NCI-H2107 treated with DMSO at 0.1 percent for 48 hours (cell line): ENCODE results near the gene AMBN.
A peak's percentile ranks its signal among the peaks of the same experiment; 100 is the strongest.
"Not testable (repeated sequence)": the region's sequence is repeated elsewhere in the genome, so short reads cannot be mapped to it uniquely, and the experiment has no call there.

Experiments used
- DNase-seq: peaks from one replicate; lab custom pipeline; 2025; ENCODE audit not compliant: unreplicated experiment; lab: John Stamatoyannopoulos, UW

The AMBN gene

DNA sequence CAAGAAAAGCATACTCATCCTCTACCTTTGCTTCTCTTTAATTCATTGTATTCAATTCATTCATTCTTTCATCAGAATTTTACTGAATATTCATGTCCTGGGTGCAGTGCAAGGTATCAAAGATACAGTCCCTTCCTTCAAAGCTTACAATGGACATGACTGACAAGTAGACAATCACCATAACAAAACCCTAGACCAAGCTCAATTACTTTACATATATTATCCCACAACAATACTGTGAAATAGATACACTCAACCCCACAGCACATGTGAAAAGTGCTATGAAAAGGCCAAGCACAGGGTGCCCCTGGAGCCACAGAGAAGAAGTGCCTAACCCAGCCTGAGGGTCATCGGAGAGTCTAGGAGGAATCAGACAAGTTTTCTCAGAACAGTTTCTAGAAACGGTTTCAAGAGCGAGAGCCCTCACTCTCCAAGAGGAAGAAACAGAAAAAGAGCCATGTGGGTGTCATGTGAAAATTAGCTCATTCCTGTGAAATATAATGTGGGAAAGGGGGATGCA is 15.3 kb downstream of the AMBN start:
- no peak for DNase-seq

GRCh38 chr4:70608324-70608723 is 16.3 kb downstream of the AMBN start:
- no peak for DNase-seq

DNA sequence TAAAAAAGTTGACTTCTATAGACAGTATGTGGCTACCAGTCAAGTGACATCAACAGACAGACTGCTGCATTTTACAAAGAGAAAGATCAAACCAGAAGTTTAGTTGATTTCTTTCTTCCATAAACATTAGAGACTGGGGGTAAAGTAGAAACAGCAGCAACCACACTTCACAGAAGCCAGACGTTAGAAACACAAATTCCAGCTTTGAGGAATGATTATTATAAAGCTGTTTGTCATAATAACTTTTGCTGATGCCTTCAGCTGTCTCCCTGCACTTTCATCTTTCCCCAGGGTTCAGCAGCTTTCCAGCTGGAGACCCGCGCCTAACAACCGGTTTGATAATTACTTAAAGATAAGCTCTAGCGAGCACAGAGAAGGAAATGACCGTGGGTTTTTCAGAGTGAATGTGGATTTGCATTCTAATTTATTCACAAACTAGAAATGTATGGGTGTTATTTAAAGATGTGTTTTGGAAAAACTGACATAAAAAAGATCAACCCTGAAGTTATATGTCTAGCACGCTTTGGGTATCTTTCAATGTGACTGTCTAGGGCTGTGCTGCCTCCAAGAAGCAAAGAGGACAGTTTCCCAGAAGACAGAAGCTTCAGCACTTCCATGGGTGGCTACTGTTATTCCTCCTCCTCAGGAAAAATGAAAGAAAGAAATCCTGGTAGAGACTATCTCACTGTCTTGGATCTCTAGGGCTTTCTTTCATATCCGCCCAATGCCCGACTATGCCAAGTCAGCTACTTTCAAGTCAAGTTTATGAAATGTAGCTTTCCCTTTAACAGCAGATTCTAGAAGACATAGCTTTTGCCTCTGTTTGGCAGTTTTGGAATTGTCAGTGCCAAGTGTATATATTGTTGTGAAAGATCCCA is 21.5 kb downstream of the AMBN start:
- DNase-seq, result no peak

DNA sequence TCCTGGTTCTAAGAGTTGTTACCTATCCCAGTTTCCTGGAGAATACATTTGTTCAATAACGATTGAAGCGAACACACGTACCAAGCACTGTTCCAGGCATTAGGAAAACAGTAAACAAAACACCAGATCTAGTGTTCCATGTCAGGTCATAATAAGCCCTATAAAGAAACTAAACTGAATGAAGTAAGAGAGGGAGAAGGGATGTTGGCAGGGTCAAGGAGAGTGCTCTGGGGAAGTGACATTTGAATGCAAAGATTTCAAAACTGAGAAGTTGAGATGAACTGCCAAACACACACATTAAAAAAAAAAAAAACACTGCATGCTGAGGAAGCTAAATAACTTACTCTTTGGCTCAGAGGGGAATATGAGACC is 22.1 kb downstream of the AMBN start:
- DNase-seq, result no peak

- DNase-seq, result no peak
Observed at GRCh38 chr4:70619288-70619687, 27.2 kb downstream of the AMBN start.

- no peak for DNase-seq
Observed at GRCh38 chr4:70619778-70620177, 27.7 kb downstream of the AMBN start.

DNA sequence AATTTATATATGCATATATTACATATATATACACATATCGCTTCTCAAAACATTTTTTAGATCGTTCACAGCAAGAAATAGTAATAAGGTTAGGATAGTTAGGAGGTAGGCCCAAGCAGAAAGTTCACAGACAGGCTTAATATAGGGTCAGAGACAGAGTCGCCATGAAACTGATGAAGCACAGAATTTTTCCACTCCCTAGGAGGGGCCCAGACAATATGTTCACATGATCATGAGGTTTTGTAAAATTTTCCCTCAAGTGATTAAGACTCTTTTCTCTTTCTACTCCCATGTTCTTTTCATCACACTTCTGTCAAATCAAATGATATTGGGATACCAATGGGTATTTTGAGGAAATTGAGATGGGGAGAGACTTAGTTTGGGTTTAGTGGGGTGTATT is 31.3 kb downstream of the AMBN start:
- no peak for DNase-seq

DNA sequence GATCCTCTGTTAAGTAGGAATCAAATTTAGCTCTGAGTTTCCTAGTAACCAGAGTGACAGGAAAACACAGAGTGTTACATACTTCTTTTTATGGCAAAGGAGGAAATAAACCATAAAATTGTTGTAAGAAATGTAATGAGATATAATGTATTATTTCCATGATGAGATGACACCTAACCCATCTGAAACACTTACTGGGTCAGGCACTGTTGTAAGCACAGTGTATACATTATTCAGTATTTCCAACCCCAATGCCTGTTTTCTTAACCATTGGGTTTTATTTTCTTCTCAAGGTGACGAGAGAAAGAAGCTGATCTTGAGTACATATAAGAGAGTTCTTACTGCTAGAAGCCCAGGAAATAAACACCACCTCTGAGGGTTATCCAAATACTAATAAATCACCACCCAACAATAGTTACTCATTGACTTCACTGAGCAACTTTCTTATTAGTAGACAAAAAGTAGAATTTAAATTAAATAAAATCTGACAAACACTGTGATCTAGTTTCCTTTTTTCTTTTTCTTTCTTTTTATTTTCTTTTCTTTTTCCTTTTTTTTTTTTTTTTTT is 32.3 kb downstream of the AMBN start:
- DNase-seq, result no peak

GRCh38 chr4:70627620-70628019 is 35.6 kb downstream of the AMBN start:
- no peak for DNase-seq

- DNase-seq, result no peak
Observed at GRCh38 chr4:70628444-70628843, 36.4 kb downstream of the AMBN start, which contains the start of gene ENAM. Gene ENAM, plus strand, starts transcription at chr4:70628744. Its CDS starts 757 bp downstream, at chr4:70629501.

- no peak for DNase-seq
Observed at GRCh38 chr4:70629469-70630090, 37.5 kb downstream of the AMBN start.

DNA sequence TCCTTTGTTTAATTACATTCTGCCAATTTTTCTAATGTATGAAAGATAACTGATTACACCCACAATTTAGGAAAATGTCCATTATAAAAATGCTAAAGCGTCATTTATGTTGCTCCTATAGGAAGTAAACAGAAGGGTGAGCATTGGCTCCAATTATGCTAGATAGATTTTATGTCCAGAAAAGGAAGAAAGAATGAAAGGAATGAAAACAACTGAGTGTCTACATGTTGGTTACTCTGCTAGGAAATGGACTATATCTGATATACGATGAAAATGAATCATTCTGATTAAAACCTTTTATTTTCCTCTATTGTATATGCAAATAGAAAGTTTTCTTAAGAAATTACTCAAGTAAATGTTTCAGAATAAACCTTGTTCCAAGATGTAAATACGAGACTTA is 38.1 kb downstream of the AMBN start:
- DNase-seq, result no peak

DNA sequence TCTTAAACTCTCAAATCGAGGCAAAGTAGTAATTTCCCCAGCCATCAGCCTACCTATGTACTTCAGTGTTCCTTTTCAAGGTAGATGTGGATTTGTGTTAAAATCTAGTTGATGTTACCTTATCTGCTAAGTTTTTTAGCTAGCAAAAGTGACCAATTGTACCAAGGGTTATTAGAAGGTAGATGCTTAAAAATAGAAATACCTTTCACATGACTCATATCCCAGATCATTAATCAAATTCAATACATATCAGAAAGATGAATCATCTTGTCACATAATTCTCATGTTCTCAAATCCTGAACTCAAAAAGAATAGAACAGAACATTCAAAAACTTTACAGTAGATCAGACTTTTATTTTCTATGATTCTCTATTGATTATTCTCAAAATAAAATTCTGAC is 40.0 kb downstream of the AMBN start:
- no peak for DNase-seq

GRCh38 chr4:70634482-70634881 is 42.4 kb downstream of the AMBN start:
- DNase-seq, result no peak

DNA sequence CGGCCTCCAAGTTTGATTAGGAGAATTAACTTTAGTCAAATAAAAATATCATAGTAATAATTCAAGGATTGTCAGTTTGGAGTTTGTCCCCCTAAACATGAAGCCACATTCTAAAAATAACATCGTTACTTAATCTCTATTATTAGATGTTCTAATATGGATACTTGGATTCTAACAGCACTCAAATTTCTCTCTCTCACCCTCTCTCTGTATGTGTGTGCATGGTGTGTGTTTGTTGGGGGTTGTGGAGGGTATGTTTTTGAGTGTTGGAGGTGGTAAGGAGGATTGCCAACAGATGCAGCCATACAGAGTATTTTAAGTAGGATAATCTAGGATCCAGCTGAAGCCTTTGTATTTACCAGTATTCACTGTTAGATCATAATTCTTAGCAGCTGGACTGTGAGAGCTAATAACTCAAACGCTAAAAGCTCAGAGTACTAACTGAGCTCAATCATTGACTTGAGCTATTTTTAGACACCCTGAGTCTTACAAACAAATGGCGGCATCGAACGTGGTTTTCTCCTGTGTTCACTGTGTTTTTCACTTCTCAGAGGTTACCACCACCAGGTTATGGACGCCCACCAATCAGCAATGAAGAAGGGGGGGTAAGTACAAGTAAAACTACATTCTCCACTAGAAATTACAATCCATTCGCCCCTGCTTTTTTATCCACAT is 45.3 kb downstream of the AMBN start:
- peak; percentile 47 for DNase-seq

DNA sequence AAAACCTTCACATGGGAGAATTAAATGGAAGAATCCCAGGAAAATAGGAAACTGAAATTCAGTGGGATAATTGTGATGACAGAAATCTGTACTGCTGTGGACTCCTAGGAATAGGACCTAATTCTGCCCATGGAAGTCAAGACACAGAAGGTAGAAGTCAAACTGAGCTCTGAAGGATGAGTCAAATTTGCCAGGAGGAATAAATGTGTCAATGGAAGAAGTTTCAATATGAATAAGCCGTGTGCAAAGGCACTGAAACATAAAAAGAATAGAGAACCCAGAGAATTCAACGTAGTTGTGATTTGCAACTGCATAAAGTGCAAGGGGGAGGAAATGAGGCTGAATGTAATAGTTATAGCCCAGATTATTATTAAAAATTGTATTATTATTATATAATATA is 48.1 kb downstream of the AMBN start:
- no peak for DNase-seq

- not testable (repeated sequence) for DNase-seq
Observed at GRCh38 chr4:70650741-70651140, 58.7 kb downstream of the AMBN start.

GRCh38 chr4:70651864-70652506 is 59.9 kb downstream of the AMBN start:
- peak; percentile 51 for DNase-seq

- no peak for DNase-seq
Observed at GRCh38 chr4:70654605-70655011, 62.6 kb downstream of the AMBN start.
